GM12878 (cell line): Measurements from ENCODE around the gene JDP2. TPM values are rescaled to one million over a fixed set of nuclear protein-coding genes. Genes with fewer than 3 reads are reported as not detected.

Experiments used
- ATAC-seq: fragments of 200-7000 bp; cut with Tn5 transposase; 3 replicates; pipeline ENCODE4 v1.9.1; 2020; ENCODE audit warnings: mild to moderate bottlenecking, moderate library complexity
- BruUV-seq: library from RNA; stranded (reverse); fragments of 400-500 nt; replicated peaks from 2 replicates; lab custom pipeline; 2021; lab: Mats Ljungman, UMichigan
- CTCF ChIA-PET: fragments of 300-600 bp; sonication (Branson Sonifier 250); formaldehyde crosslinking; extraction: SDS; loops from one replicate; lab custom pipeline; 2021; ENCODE audit warnings: inconsistent platforms; lab: Yijun Ruan, JAX
- POLR2A ChIA-PET: fragments of 350-600 bp; formaldehyde crosslinking; extraction: SDS; loops from one replicate; lab custom pipeline; 2021; ENCODE audit warnings: inconsistent platforms; lab: Charles Lee
- RAD21 ChIA-PET: fragments of 300-600 bp; sonication (Branson Sonifier 250); formaldehyde crosslinking; loops from one replicate; lab custom pipeline; 2023; ENCODE audit warnings: antibody characterized with exemption; ENCODE audit not compliant: unreplicated experiment; lab: Charles Lee
- SMC1A ChIA-PET: fragments of 300-600 bp; sonication (Branson Sonifier 250); formaldehyde crosslinking; loops from one replicate; lab custom pipeline; 2023; ENCODE audit not compliant: unreplicated experiment, uncharacterized antibody; lab: Charles Lee
- DNase-seq: peaks from one replicate; pipeline ENCODE4 v3.0.0-alpha.2; 2011; ENCODE audit warnings: low read depth, low spot score
- FAIRE-seq: peaks from 3 replicates; lab custom pipeline; 2011; peaks lifted over from hg19 to GRCh38; lab: Jason Lieb, UNC
- H2AFZ ChIP-seq: 2 replicates; pipeline ENCODE4 v1.6.0; 2011; ENCODE audit warnings: low read depth, low read length, control low read depth; ENCODE audit not compliant: control insufficient read depth
- H3K27ac ChIP-seq: 2 replicates; pipeline ENCODE4 v1.5.1; 2011; ENCODE audit warnings: control low read depth; ENCODE audit not compliant: control insufficient read depth, insufficient read depth
- H3K27me3 ChIP-seq, 2 experiments: replicated peaks in 1 of 2; 2 replicates each; pipeline versions ENCODE4 v1.6.0 to v1.6.1; 2011; ENCODE audit warnings: low read length in 1 of 2; ENCODE audit not compliant: control insufficient read depth in 2 of 2, insufficient read depth in 2 of 2
- H3K36me3 ChIP-seq, 2 experiments: 2 replicates each; pipeline ENCODE4 v1.5.1; 2011; ENCODE audit warnings: low read length in 1 of 2; ENCODE audit not compliant: control insufficient read depth in 2 of 2, insufficient read depth in 2 of 2
- H3K4me1 ChIP-seq: 2 replicates; pipeline ENCODE4 v1.6.1; 2011; ENCODE audit warnings: mild to moderate bottlenecking, low read length, moderate library complexity, mixed read lengths; ENCODE audit not compliant: control insufficient read depth, insufficient read depth
- H3K4me2 ChIP-seq: 2 replicates; pipeline ENCODE4 v1.6.0; 2011; ENCODE audit warnings: control low read depth; ENCODE audit not compliant: control insufficient read depth, insufficient read depth
- H3K4me3 ChIP-seq: fragments of 200-600 bp; sonication (generic); 2 replicates; pipeline ENCODE4 v1.5.1; 2016
- H3K79me2 ChIP-seq: 2 replicates; pipeline ENCODE4 v1.6.0; 2011; ENCODE audit warnings: low read length; ENCODE audit not compliant: control insufficient read depth, insufficient read depth
- H3K9ac ChIP-seq: 2 replicates; pipeline ENCODE4 v1.8.0; 2011; ENCODE audit warnings: low read length, control low read depth, mixed read lengths; ENCODE audit not compliant: control insufficient read depth, insufficient read depth
- H3K9me3 ChIP-seq: replicated peaks from 3 replicates; pipeline ENCODE4 v1.5.1; 2011; ENCODE audit warnings: mild to moderate bottlenecking, low read length; ENCODE audit not compliant: control insufficient read depth, insufficient read depth
- H4K20me1 ChIP-seq: 2 replicates; pipeline ENCODE4 v1.6.0; 2011; ENCODE audit not compliant: control insufficient read depth, insufficient read depth
- CHD2 ChIP-seq: IDR thresholded peaks from 2 replicates; pipeline ENCODE4 v1.6.1; 2011; ENCODE audit warnings: low read depth, low read length, improper control_type of control experiment, borderline replicate concordance
- POLR2AphosphoS2 ChIP-seq: IDR thresholded peaks from 2 replicates; pipeline ENCODE4 v1.6.1; 2011; ENCODE audit warnings: low read depth, mild to moderate bottlenecking, low read length, improper control_type of control experiment, moderate library complexity
- RB1 ChIP-seq: fragments of 450-650 bp; formaldehyde crosslinking; IDR thresholded peaks from 2 replicates; pipeline ENCODE4 v1.6.1; 2017; ENCODE audit warnings: mild to moderate bottlenecking, borderline replicate concordance
- SMARCA5 ChIP-seq: fragments of 450-650 bp; IDR thresholded peaks from 2 replicates; pipeline ENCODE4 v1.6.1; 2017; ENCODE audit warnings: mild to moderate bottlenecking
- ZNF24 ChIP-seq: fragments of 450-650 bp; IDR thresholded peaks from 2 replicates; pipeline ENCODE4 v1.6.1; 2017; ENCODE audit warnings: antibody characterized with exemption, mild to moderate bottlenecking
- WGBS: methylation state at CpG from one replicate; pipeline ENCODE4 v1.1.6; 2016; ENCODE audit warnings: low lambda C conversion rate; ENCODE audit not compliant: insufficient replicate concordance, insufficient coverage; ENCODE audit errors: missing lambda C conversion rate; 5-methylcytosine and 5-hydroxymethylcytosine counted together
- in situ Hi-C: fragments of 300-500 bp; cut with MboI; formaldehyde crosslinking; loops from 9 replicates; pipeline ENCODE4 v1.14.3; 2018; ENCODE audit warnings: mixed read lengths
- intact Hi-C: fragments of 100-400 bp; cut with micrococcal nuclease; formaldehyde crosslinking; loops from one replicate; pipeline ENCODE4 v1.14.2; 2022; ENCODE audit not compliant: unreplicated experiment
- polyA plus RNA-seq, 11 experiments: library from polyadenylated mRNA; depleted of rRNA in 4 of 11; unstranded in 6 of 11; stranded (reverse) in 5 of 11; fragments of >200 nt; fragmentation: Nextera tagmentation in 4 of 11; fragmentation: Illumina TruSeq in 1 of 11; extraction: Ambion mirVana in 4 of 11; extraction: Trizol in 1 of 11; gene quantifications; 1 replicate in 1 of 11; 2 replicates in 10 of 11; pipeline versions ENCODE4 v1.2.1 to v1.2.3, GENCODE V29; 2011 to 2016; ENCODE audit warnings: inconsistent platforms in 2 of 11, missing spikeins in 2 of 11, low read depth in 1 of 11
- total RNA-seq, 4 experiments: library from RNA; depleted of rRNA in 3 of 4; stranded (reverse); fragments of >200 nt in 3 of 4; fragmentation: Illumina TruSeq in 1 of 4; extraction: Trizol in 1 of 4; gene quantifications; 2 replicates each; pipeline versions ENCODE4 v1.2.1 to v1.2.3, GENCODE V29; 2013 to 2021
- TF ChIP-seq, protein P1 (sequence below): IDR thresholded peaks from 2 replicates; pipeline ENCODE4 v1.6.1; 2011; ENCODE audit warnings: low read depth, mild to moderate bottlenecking, low read length, moderate library complexity, borderline replicate concordance; ENCODE audit errors: extremely low read depth

The JDP2 gene
- total and polyA plus RNA-seq, 10 of the 15 experiments (the other 5 are each of a cell fraction or from before 2014, with no cell fraction given) = 0.71 to 21.3 (median 11.2) TPM

DNA sequence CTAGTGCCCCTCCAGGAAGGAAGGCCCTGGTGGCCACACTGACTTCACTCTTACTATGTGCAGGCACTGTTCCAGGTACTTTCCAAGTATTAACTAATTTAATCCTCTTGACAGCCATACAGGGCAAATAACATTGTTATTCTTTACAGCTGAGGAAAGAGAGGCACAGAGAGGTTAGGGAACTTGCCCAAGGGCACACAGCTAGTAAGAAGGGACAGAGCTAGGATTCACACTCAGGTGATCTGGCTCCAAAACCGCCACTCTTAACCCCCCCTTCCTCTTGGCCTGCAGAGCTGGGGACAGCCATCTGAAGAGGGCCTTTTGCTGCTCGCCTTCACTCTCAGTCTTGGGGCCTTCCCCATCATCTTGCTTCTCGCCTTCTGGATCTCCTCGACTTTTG is 4.0 kb downstream of the JDP2 start (continued):
- no peak for TF ChIP-seq CHD2
- TF ChIP-seq RB1 = no peak
- TF ChIP-seq, protein P1, sequence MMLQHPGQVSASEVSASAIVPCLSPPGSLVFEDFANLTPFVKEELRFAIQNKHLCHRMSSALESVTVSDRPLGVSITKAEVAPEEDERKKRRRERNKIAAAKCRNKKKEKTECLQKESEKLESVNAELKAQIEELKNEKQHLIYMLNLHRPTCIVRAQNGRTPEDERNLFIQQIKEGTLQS = no peak
- TF ChIP-seq POLR2AphosphoS2 = no peak
- peak; percentile 83 for TF ChIP-seq SMARCA5

DNA sequence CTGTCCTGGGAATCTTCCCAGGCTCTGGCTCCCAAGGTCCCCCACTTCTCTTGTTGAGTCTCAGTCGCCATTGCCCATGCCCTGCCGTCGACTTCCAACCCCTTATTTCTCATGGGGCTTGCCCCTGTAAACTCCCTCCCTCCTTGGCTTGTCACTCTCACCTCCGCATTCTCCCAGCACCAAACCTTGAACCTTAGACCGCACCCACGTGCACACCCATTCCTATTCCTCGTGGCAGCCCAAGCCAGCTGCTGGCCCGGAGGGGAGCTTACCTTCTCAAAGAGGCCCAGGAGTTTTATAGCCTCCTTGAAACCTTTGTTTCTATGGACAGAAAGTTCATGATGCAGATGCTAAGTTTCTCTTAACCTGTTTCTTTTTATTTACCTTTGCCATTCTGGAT is 4.6 kb downstream of the JDP2 start:
- ChIA-PET POLR2A (interaction anchor here (1.3 to 1.4 kb wide), 2 partner anchors 13 to 17 kb away, joined by 3 to 4 read pairs; no protein-coding TSS in a partner anchor), SMC1A (interaction anchor here (0.9 to 4.0 kb wide), 5 partner anchors 15 to 89 kb away, joined by 3 to 20 read pairs (median 4); no protein-coding TSS in a partner anchor), RAD21 (interaction anchor here (0.8 to 2.2 kb wide), 3 partner anchors 14 to 56 kb away, joined by 3 to 19 read pairs (median 9); no protein-coding TSS in a partner anchor), CTCF (interaction anchor here (1.3 to 1.9 kb wide), 2 partner anchors 9 to 22 kb away, joined by 4 to 15 read pairs; no protein-coding TSS in a partner anchor)
- no peaks in the 10 kb centered on the region for H3K9me3 ChIP-seq
- intact Hi-C loops = no loop called here
- H3K79me2 ChIP-seq = peaks cover 53% of the 10 kb centered on the region
- H3K27ac ChIP-seq = no peak overlapping the region
- in situ Hi-C loops = no loop called here
- 98% methylated on average over 8 of the region's 8 CpGs for WGBS
- ATAC-seq = no peak
- H3K4me1 ChIP-seq = peaks cover 41% of the 10 kb centered on the region
- no peak for DNase-seq
- no peaks in the 10 kb centered on the region; the same call in 1 of the 2 replicates for H4K20me1 ChIP-seq
- H3K4me2 ChIP-seq = no peak overlapping the region
- BruUV-seq = no TSS peak
- FAIRE-seq = no peak
- H2AFZ ChIP-seq = no peak overlapping the region
- no peaks in the 10 kb centered on the region for H3K27me3 ChIP-seq
- no peak overlapping the region for H3K9ac ChIP-seq
- H3K4me3 ChIP-seq = no peak overlapping the region
- no peak for TF ChIP-seq ZNF24
- H3K36me3 ChIP-seq = peaks cover 1 to 7% of the 10 kb centered on the region in 2 experiments; a peak in 3 of 4 replicates
